Left lung (tissue), 10 donors: ENCODE data around the gene AFF1. TPM values are rescaled to one million over a fixed set of nuclear protein-coding genes. Genes with fewer than 3 reads are reported as not detected.
"Not testable (repeated sequence)": the region's sequence is repeated elsewhere in the genome, so short reads cannot be mapped to it uniquely, and the experiment has no call there.

Experiments
- ATAC-seq: fragments of 200-7000 bp; cut with Tn5 transposase; one replicate; pipeline ENCODE4 v1.9.1; 2020; ENCODE audit warnings: moderate library complexity
- DNase-seq, 4 donors: peaks; one replicate each; pipeline ENCODE4 v3.0.0-alpha.2; 2013 to 2020
- H3K27ac ChIP-seq, 2 donors: fragments of 200-600 bp; sonication (generic) in 1 of 2; one replicate each; pipeline versions ENCODE4 v1.5.0 to v1.8.0; 2020 to 2021
- H3K27me3 ChIP-seq, 2 donors: fragments of 200-600 bp; sonication (generic) in 1 of 2; one replicate each; pipeline versions ENCODE4 v1.5.0 to v1.8.0; 2020 to 2021
- H3K36me3 ChIP-seq, 2 donors: fragments of 200-600 bp; sonication (generic) in 1 of 2; one replicate each; pipeline versions ENCODE4 v1.5.0 to v1.8.0; 2020 to 2021
- H3K4me1 ChIP-seq, 2 donors: fragments of 200-600 bp; one replicate each; pipeline ENCODE4 v1.8.0; 2021
- H3K4me3 ChIP-seq, 2 donors: fragments of 200-600 bp; sonication (generic) in 1 of 2; one replicate each; pipeline versions ENCODE4 v1.5.0 to v1.8.0; 2020 to 2021; ENCODE audit warnings: mild to moderate bottlenecking in 1 of 2
- H3K9me3 ChIP-seq, 2 donors: fragments of 200-600 bp; sonication (generic) in 1 of 2; one replicate each; pipeline versions ENCODE4 v1.5.0 to v1.8.0; 2020 to 2021
- CTCF ChIP-seq, 2 donors: fragments of 200-600 bp; sonication (generic) in 1 of 2; IDR thresholded peaks; one replicate each; pipeline versions ENCODE4 v1.5.0 to v1.8.0; 2021; ENCODE audit warnings: antibody characterized with exemption in 2 of 2
- intact Hi-C, 2 donors: fragments of 100-400 bp; cut with DNase I; formaldehyde crosslinking; loops; one replicate each; pipeline versions ENCODE4 v1.11.2 to v1.14.2; 2022
- polyA plus RNA-seq, 6 donors: library from polyadenylated mRNA; unstranded; fragments of 120-200 nt; gene quantifications; one replicate each; pipeline ENCODE4 v1.2.1, GENCODE V29; 2013; ENCODE audit not compliant: insufficient read length in 6 of 6
- total RNA-seq, 2 donors: library from RNA; stranded (reverse); fragmentation: NEBNext Ultra II Directional; extraction: Animal tissue kit (Norgen Biotek cat#: 25700); gene quantifications; one replicate each; pipeline ENCODE4 v1.2.1, GENCODE V29; 2021
- donor health status: DM: no; HTN: yes; CAD: no.
- donor health status: DM: no; HTN: no; CAD: no.

AFF1 gene
- total and polyA plus RNA-seq, 8 donors: 40.8 to 86.0 (median 48.1) TPM

- DNase-seq (no peak), ATAC-seq (no peak)
- intact Hi-C loops: no loop called here
- H3K4me1 ChIP-seq: peaks cover 35 to 55% of the 10 kb centered on the region in 2 donors
- peaks cover 0 to 4% of the 10 kb centered on the region in 2 donors for H3K36me3 ChIP-seq
- no peak overlapping the region for H3K4me3 ChIP-seq
- H3K9me3 ChIP-seq: no peaks in the 10 kb centered on the region
- H3K27ac ChIP-seq: no peak overlapping the region
- no peak for TF ChIP-seq CTCF (IDR thresholded peaks at IDR 0.05)
- no peaks in the 10 kb centered on the region for H3K27me3 ChIP-seq
Observed at GRCh38 chr4:87080462-87080861, 145.7 kb downstream of the AFF1 start.

- no peak overlapping the region for H3K27ac ChIP-seq
- peaks cover 35 to 55% of the 10 kb centered on the region in 2 donors for H3K4me1 ChIP-seq
- no peak for ATAC-seq
Observed at GRCh38 chr4:87081826-87082225, 147.0 kb downstream of the AFF1 start.

GRCh38 chr4:87085732-87086131, 150.9 kb downstream of the AFF1 start:
- ATAC-seq, intact Hi-C loops, H3K27me3 ChIP-seq, H3K4me3 ChIP-seq, DNase-seq, H3K27ac ChIP-seq, H3K9me3 ChIP-seq: not testable (repeated sequence)
- Histone ChIP-seq H3K4me1 (peaks cover 20 to 51% of the 10 kb centered on the region in 2 donors), H3K36me3 (peaks cover 0 to 19% of the 10 kb centered on the region in 2 donors)

More at GRCh38 chr4:87081826-87082225, 147.0 kb downstream of the AFF1 start:
- Histone ChIP-seq H3K4me3 (no peak overlapping the region), H3K9me3 (no peaks in the 10 kb centered on the region), H3K36me3 (peaks cover 0 to 4% of the 10 kb centered on the region in 2 donors), H3K27me3 (no peaks in the 10 kb centered on the region)
- no peak for TF ChIP-seq CTCF (IDR thresholded peaks at IDR 0.05)
- intact Hi-C loops: no loop called here
- DNase-seq: no peak

GRCh38 chr4:87086143-87086805, 151.5 kb downstream of the AFF1 start:
- no peak for TF ChIP-seq CTCF (IDR thresholded peaks at IDR 0.05)
- H3K36me3 ChIP-seq: peaks cover 0 to 19% of the 10 kb centered on the region in 2 donors
- H3K9me3 ChIP-seq: no peaks in the 10 kb centered on the region
- intact Hi-C loops: no loop called here
- ATAC-seq (no peak), DNase-seq (no peak)
- H3K27ac ChIP-seq: peak overlapping the region in 1 of 2 donors; percentile 35
- peaks cover 18 to 47% of the 10 kb centered on the region in 2 donors for H3K4me1 ChIP-seq
- no peaks in the 10 kb centered on the region for H3K27me3 ChIP-seq
- H3K4me3 ChIP-seq: no peak overlapping the region

- peaks cover 12 to 41% of the 10 kb centered on the region in 2 donors for H3K4me1 ChIP-seq
- H3K4me3 ChIP-seq: no peak overlapping the region
- intact Hi-C loops: no loop called here
- peaks cover 0 to 19% of the 10 kb centered on the region in 2 donors for H3K36me3 ChIP-seq
- TF ChIP-seq CTCF (IDR thresholded peaks at IDR 0.05): no peak
- DNase-seq (no peak), ATAC-seq (peak; percentile 19)
- H3K9me3 ChIP-seq: no peaks in the 10 kb centered on the region
- H3K27me3 ChIP-seq: no peaks in the 10 kb centered on the region
- peak overlapping the region; percentile 23 to 35 for H3K27ac ChIP-seq
Observed at GRCh38 chr4:87087015-87087414, 152.2 kb downstream of the AFF1 start.
